Measurements from ENCODE around the gene LONP1.
"Not testable (repeated sequence)": the region's sequence is repeated elsewhere in the genome, so short reads cannot be mapped to it uniquely, and the experiment has no call there.

- not testable (repeated sequence) for TF ChIP-seq POLR2A, POLR2AphosphoS5 (IDR thresholded peaks at IDR 0.05; ENCODE audit: low read depth, low read length)
Observed at GRCh38 chr19:5733172-5733571, 13.2 kb upstream of the LONP1 start.

Measured in GM12892 (cell line).